ENCODE measurements around the gene SLC5A6.

The SLC5A6 gene

DNA sequence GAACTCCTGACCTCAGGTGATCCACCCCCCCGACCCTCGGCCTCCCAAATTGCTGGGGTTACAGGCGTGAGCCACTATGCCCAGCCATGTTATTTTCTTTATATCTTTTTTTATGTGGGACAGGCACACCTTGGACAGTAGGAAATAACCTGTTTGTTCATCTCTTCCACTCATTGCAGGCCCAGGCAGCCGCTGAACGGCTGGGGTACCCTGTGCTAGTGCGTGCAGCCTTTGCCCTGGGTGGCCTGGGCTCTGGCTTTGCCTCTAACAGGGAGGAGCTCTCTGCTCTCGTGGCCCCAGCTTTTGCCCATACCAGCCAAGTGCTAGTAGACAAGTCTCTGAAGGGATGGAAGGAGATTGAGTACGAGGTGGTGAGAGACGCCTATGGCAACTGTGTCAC lies 13.5 kb upstream of the SLC5A6 start:
- TF ChIP-seq, protein P1, sequence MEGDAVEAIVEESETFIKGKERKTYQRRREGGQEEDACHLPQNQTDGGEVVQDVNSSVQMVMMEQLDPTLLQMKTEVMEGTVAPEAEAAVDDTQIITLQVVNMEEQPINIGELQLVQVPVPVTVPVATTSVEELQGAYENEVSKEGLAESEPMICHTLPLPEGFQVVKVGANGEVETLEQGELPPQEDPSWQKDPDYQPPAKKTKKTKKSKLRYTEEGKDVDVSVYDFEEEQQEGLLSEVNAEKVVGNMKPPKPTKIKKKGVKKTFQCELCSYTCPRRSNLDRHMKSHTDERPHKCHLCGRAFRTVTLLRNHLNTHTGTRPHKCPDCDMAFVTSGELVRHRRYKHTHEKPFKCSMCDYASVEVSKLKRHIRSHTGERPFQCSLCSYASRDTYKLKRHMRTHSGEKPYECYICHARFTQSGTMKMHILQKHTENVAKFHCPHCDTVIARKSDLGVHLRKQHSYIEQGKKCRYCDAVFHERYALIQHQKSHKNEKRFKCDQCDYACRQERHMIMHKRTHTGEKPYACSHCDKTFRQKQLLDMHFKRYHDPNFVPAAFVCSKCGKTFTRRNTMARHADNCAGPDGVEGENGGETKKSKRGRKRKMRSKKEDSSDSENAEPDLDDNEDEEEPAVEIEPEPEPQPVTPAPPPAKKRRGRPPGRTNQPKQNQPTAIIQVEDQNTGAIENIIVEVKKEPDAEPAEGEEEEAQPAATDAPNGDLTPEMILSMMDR (IDR thresholded peaks at IDR 0.05; ENCODE audit: extremely low read depth, insufficient read depth, missing control alignments): no peak
- in situ Hi-C loops (cut with MboI; ENCODE audit: low pct_unique_long_range_greater_than_20kb, low sequenced_read_pairs, unreplicated experiment): no loop called here
- no peak for DNase-seq (ENCODE audit: low spot score)

GRCh38 chr2:27223416-27223815 lies 11.3 kb upstream of the SLC5A6 start:
- TF ChIP-seq, protein P1 (IDR thresholded peaks at IDR 0.05; ENCODE audit: extremely low read depth, insufficient read depth, missing control alignments): no peak
- DNase-seq (ENCODE audit: low spot score): no peak
- in situ Hi-C loops (cut with MboI; ENCODE audit: low pct_unique_long_range_greater_than_20kb, low sequenced_read_pairs, unreplicated experiment): no loop called here

DNA sequence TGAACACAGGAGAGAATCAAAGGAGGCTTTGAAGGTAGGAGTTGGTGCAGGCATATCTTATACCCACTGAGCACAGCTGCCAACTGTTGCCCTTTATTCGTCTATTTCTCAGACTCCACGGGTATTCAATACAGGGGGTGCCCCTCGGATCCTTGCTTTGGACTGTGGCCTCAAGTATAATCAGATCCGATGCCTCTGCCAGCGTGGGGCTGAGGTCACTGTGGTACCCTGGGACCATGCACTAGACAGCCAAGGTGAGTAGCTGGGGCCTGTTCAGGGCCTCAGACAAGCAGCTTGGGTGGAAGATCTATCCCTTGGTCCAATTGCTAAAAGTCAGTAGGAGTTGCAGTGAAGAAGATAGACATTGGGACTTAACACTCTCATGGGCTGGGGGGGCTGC lies 10.3 kb upstream of the SLC5A6 start:
- in situ Hi-C loops (cut with MboI; ENCODE audit: low pct_unique_long_range_greater_than_20kb, low sequenced_read_pairs, unreplicated experiment): no loop called here
- no peak for DNase-seq (ENCODE audit: low spot score)
- TF ChIP-seq, protein P1 (IDR thresholded peaks at IDR 0.05; ENCODE audit: extremely low read depth, insufficient read depth, missing control alignments): no peak

GRCh38 chr2:27221166-27221565 lies 9.1 kb upstream of the SLC5A6 start:
- TF ChIP-seq, protein P1 (IDR thresholded peaks at IDR 0.05; ENCODE audit: extremely low read depth, insufficient read depth, missing control alignments): no peak
- no peak for DNase-seq (ENCODE audit: low spot score)
- in situ Hi-C loops (cut with MboI; ENCODE audit: low pct_unique_long_range_greater_than_20kb, low sequenced_read_pairs, unreplicated experiment): no loop called here

DNA sequence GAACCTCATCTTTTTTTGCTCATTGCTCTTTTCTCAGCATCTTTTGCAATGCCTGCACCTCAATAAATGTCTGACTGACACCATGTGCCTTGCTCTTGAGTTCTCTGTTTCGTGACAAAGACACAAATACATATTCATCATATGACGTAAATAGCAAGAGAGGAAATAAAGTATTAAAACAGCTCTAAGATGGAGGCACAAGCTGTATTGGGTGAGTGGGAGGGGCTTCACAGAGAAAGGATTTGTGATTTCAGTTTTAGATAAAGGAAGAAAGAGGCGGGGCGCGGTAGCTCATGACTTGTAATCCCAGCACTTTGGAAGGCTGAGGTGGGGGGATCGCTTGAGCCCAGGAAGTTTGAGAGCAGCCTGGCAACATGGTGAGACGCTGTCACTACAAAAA lies 8.0 kb upstream of the SLC5A6 start:
- in situ Hi-C loops (cut with MboI; ENCODE audit: low pct_unique_long_range_greater_than_20kb, low sequenced_read_pairs, unreplicated experiment): no loop called here
- no peak for DNase-seq (ENCODE audit: low spot score)
- TF ChIP-seq, protein P1 (IDR thresholded peaks at IDR 0.05; ENCODE audit: extremely low read depth, insufficient read depth, missing control alignments): no peak

DNA sequence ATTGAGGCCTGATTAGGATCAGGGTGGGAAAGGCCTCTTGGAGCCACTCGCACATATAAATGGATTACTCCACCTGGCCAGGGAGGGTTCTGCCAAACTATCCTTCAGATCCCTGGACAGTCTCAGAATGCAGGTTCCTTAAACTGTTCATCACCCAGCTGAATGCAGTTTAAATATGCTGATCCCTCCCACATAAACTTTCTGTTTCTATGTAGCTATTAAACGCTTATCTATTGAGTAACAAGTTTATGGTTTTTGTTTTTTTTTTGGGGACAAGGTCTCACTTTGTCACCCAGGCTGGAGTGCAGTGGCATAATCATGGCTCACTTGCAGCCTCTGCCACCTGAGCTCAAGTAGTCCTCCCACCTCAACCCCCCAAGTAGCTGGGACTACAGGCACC lies 7.0 kb upstream of the SLC5A6 start:
- TF ChIP-seq, protein P1 (IDR thresholded peaks at IDR 0.05; ENCODE audit: extremely low read depth, insufficient read depth, missing control alignments): no peak
- in situ Hi-C loops (cut with MboI; ENCODE audit: low pct_unique_long_range_greater_than_20kb, low sequenced_read_pairs, unreplicated experiment): no loop called here
- DNase-seq (ENCODE audit: low spot score): no peak

GRCh38 chr2:27218614-27219013 lies 6.5 kb upstream of the SLC5A6 start:
- in situ Hi-C loops (cut with MboI; ENCODE audit: low pct_unique_long_range_greater_than_20kb, low sequenced_read_pairs, unreplicated experiment): no loop called here
- TF ChIP-seq, protein P1 (IDR thresholded peaks at IDR 0.05; ENCODE audit: extremely low read depth, insufficient read depth, missing control alignments): no peak
- DNase-seq (ENCODE audit: low spot score): no peak

Measured in GM13977 (cell line).